GM12878 (cell line): ENCODE results near the gene VPS18.

Source experiments
- MEF2A ChIP-seq: IDR thresholded peaks from 2 replicates; pipeline ENCODE4 v1.6.1; 2011; ENCODE audit warnings: low read depth, mild to moderate bottlenecking, low read length, moderate library complexity; ENCODE audit not compliant: insufficient read depth
- NFYB ChIP-seq: IDR thresholded peaks from 2 replicates; pipeline ENCODE4 v1.6.1; 2011; ENCODE audit warnings: low read depth, mild to moderate bottlenecking, low read length, improper control_type of control experiment, moderate library complexity; ENCODE audit not compliant: insufficient read depth
- TF ChIP-seq, protein P1 (sequence below), 3 experiments: IDR thresholded peaks in 2 of 3; conservative IDR thresholded peaks in 1 of 3; 2 replicates each; pipeline ENCODE4 v1.5.1; 2011; ENCODE audit warnings: low read depth in 3 of 3, low read length in 3 of 3, mild to moderate bottlenecking in 3 of 3, control low read depth in 2 of 3, moderate library complexity in 2 of 3, inconsistent platforms in 1 of 3, mixed read lengths in 1 of 3; ENCODE audit not compliant: control insufficient read depth in 2 of 3, insufficient read depth in 1 of 3; ENCODE audit errors: extremely low read depth in 1 of 3
- TF ChIP-seq, protein P2 (sequence below): fragments of 450-650 bp; IDR thresholded peaks from 2 replicates; pipeline ENCODE4 v1.6.1; 2017; ENCODE audit warnings: mild to moderate bottlenecking

DNA sequence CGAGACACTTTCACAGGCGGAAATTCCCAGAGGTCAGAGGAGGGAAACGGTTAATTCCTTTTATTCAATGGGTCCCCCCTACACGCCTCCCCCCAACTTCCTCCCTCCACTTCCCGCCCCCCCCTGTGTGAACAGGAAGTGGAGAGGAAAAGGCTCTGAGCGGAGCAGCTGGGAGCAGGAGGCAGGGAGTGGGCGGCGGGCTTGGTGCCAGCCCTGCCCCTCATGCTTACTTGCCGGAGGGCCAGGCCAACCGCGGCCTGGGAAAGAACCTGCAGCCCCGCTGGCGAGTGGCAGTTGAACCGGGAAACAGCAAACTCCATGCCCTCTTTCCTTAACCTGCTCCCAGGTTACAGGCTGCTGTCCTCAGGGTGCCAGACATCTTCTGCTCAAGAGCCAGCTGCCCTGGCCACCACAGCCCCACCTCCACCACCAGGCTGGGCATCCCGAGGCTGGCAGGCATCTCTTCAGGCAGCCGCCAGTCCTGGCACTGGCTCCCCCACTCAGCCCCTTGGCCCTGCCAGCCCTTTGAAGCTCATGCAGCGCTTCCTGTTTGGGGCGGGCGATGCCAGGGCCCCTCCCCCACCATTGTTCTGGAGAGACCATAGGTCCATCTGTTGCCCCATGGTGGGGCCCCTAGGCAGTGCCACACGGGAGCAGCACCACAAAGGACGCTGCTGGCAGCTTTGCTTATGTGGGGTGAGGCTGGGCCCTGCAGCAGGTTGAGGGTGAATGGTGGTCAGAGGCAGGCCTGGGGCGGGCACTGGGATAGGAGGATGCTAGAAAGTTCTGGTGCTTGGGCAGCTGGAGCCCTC is 12.9 kb downstream of the VPS18 start:
- TF ChIP-seq, protein P1, sequence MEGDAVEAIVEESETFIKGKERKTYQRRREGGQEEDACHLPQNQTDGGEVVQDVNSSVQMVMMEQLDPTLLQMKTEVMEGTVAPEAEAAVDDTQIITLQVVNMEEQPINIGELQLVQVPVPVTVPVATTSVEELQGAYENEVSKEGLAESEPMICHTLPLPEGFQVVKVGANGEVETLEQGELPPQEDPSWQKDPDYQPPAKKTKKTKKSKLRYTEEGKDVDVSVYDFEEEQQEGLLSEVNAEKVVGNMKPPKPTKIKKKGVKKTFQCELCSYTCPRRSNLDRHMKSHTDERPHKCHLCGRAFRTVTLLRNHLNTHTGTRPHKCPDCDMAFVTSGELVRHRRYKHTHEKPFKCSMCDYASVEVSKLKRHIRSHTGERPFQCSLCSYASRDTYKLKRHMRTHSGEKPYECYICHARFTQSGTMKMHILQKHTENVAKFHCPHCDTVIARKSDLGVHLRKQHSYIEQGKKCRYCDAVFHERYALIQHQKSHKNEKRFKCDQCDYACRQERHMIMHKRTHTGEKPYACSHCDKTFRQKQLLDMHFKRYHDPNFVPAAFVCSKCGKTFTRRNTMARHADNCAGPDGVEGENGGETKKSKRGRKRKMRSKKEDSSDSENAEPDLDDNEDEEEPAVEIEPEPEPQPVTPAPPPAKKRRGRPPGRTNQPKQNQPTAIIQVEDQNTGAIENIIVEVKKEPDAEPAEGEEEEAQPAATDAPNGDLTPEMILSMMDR (IDR thresholded peaks at IDR 0.05 in 2 of 3, conservative IDR thresholded peaks at IDR 0.05 in 1 of 3; ENCODE audit: control insufficient read depth in 2 of 3, extremely low read depth in 1 of 3, insufficient read depth in 1 of 3, low read depth in 3 of 3, low read length in 3 of 3) = no peak
- TF ChIP-seq, protein P2, sequence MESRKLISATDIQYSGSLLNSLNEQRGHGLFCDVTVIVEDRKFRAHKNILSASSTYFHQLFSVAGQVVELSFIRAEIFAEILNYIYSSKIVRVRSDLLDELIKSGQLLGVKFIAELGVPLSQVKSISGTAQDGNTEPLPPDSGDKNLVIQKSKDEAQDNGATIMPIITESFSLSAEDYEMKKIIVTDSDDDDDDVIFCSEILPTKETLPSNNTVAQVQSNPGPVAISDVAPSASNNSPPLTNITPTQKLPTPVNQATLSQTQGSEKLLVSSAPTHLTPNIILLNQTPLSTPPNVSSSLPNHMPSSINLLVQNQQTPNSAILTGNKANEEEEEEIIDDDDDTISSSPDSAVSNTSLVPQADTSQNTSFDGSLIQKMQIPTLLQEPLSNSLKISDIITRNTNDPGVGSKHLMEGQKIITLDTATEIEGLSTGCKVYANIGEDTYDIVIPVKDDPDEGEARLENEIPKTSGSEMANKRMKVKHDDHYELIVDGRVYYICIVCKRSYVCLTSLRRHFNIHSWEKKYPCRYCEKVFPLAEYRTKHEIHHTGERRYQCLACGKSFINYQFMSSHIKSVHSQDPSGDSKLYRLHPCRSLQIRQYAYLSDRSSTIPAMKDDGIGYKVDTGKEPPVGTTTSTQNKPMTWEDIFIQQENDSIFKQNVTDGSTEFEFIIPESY = no peak
- TF ChIP-seq MEF2A (no peak), NFYB (no peak)
